OCI-LY3 (cell line): ENCODE results near the gene HDAC3.

Experiments
- H2AFZ ChIP-seq: fragments of 200-600, 300-600 bp; shearing (Covaris generic); 2 replicates; pipeline ENCODE4 v1.6.0; 2014; ENCODE audit warnings: antibody characterized with exemption, low read depth, low read length
- H3K27ac ChIP-seq: fragments of 200-600, 300-600 bp; sonication (generic); 2 replicates; pipeline ENCODE4 v1.5.1; 2014; ENCODE audit warnings: mild to moderate bottlenecking, low read length, moderate library complexity, mixed read lengths
- H3K27me3 ChIP-seq: fragments of 200-600, 300-600 bp; sonication (generic); 2 replicates; pipeline ENCODE4 v1.6.1; 2014; ENCODE audit warnings: low read depth, low read length, mixed read lengths
- H3K36me3 ChIP-seq: fragments of 200-600, 300-600 bp; sonication (generic); replicated peaks from 2 replicates; pipeline ENCODE3; 2014; ENCODE audit warnings: low read depth, low read length, mixed read lengths
- H3K4me1 ChIP-seq: fragments of 300-600, 200-600 bp; sonication (generic); 2 replicates; pipeline ENCODE4 v1.6.1; 2014; ENCODE audit warnings: low read length, mixed read lengths
- H3K4me2 ChIP-seq: fragments of 200-600, 300-600 bp; sonication (generic); 2 replicates; pipeline ENCODE4 v1.6.1; 2014; ENCODE audit warnings: low read length, mixed read lengths
- H3K4me3 ChIP-seq: fragments of 300-600, 200-600 bp; sonication (generic); 2 replicates; pipeline ENCODE4 v1.5.1; 2014; ENCODE audit warnings: antibody characterized with exemption, mild to moderate bottlenecking, low read length, moderate library complexity
- H3K79me2 ChIP-seq: fragments of 300-600, 200-600 bp; shearing (Covaris generic); 2 replicates; pipeline ENCODE4 v1.6.1; 2014; ENCODE audit warnings: mild to moderate bottlenecking, low read length, mixed read lengths
- H3K9ac ChIP-seq: fragments of 300-600, 200-600 bp; shearing (Covaris generic); 2 replicates; pipeline ENCODE4 v1.6.0; 2014; ENCODE audit warnings: mild to moderate bottlenecking, low read length, moderate library complexity
- H3K9me3 ChIP-seq: fragments of 200-600, 300-600 bp; shearing (Covaris generic); 2 replicates; pipeline ENCODE4 v1.6.1; 2014; ENCODE audit warnings: low read length, mixed read lengths; ENCODE audit not compliant: insufficient read depth
- H4K20me1 ChIP-seq: fragments of 200-600, 300-600 bp; sonication (generic); 2 replicates; pipeline ENCODE4 v1.6.1; 2016; ENCODE audit warnings: low read length, mixed read lengths; ENCODE audit not compliant: insufficient read depth
- CTCF ChIP-seq: fragments of 200-600, 300-600 bp; sonication (generic); IDR thresholded peaks from 2 replicates; pipeline ENCODE4 v1.5.1; 2014; ENCODE audit warnings: antibody characterized with exemption, low read length, low read depth
- EZH2phosphoT487 ChIP-seq: fragments of 200-600 bp; shearing (Covaris generic); IDR thresholded peaks from 2 replicates; pipeline ENCODE4 v1.6.1; 2018; ENCODE audit warnings: antibody characterized with exemption, mixed run types, low read depth

The HDAC3 gene

GRCh38 chr5:141681295-141681694 is 44.6 kb upstream of the HDAC3 start:
- Histone ChIP-seq H3K36me3 (no peaks in the 10 kb centered on the region), H3K9me3 (no peaks in the 10 kb centered on the region), H3K4me3 (no peak overlapping the region), H3K4me1 (peaks cover 4% of the 10 kb centered on the region; the same call in 1 of the 2 replicates), H3K27ac (no peak overlapping the region), H3K4me2 (no peak overlapping the region), H4K20me1 (no peaks in the 10 kb centered on the region), H2AFZ (no peak overlapping the region), H3K79me2 (no peaks in the 10 kb centered on the region), H3K27me3 (no peaks in the 10 kb centered on the region), H3K9ac (no peak overlapping the region)
- TF ChIP-seq EZH2phosphoT487: no peak
- TF ChIP-seq CTCF: no peak

GRCh38 chr5:141680751-141681201 is 44.1 kb upstream of the HDAC3 start:
- H3K9me3 ChIP-seq: no peaks in the 10 kb centered on the region
- peaks cover 4% of the 10 kb centered on the region; the same call in 1 of the 2 replicates for H3K4me1 ChIP-seq
- H3K4me2 ChIP-seq: no peak overlapping the region
- H3K36me3 ChIP-seq: no peaks in the 10 kb centered on the region
- H3K27ac ChIP-seq: no peak overlapping the region
- no peak for TF ChIP-seq EZH2phosphoT487
- no peak for TF ChIP-seq CTCF
- no peaks in the 10 kb centered on the region for H3K27me3 ChIP-seq
- H4K20me1 ChIP-seq: no peaks in the 10 kb centered on the region
- no peak overlapping the region for H3K9ac ChIP-seq
- H3K79me2 ChIP-seq: no peaks in the 10 kb centered on the region
- H3K4me3 ChIP-seq: no peak overlapping the region
- H2AFZ ChIP-seq: no peak overlapping the region

GRCh38 chr5:141680178-141680577 is 43.5 kb upstream of the HDAC3 start:
- Histone ChIP-seq H3K27me3 (no peaks in the 10 kb centered on the region), H3K27ac (no peak overlapping the region), H3K4me3 (no peak overlapping the region), H2AFZ (no peak overlapping the region), H3K9me3 (no peaks in the 10 kb centered on the region), H3K79me2 (no peaks in the 10 kb centered on the region), H3K4me2 (no peak overlapping the region), H3K36me3 (no peaks in the 10 kb centered on the region), H3K9ac (no peak overlapping the region), H4K20me1 (no peaks in the 10 kb centered on the region), H3K4me1 (peaks cover 4% of the 10 kb centered on the region; the same call in 1 of the 2 replicates)
- TF ChIP-seq EZH2phosphoT487 (no peak), CTCF (no peak)

GRCh38 chr5:141677415-141677814 is 40.8 kb upstream of the HDAC3 start:
- Histone ChIP-seq H3K27ac (no peak overlapping the region), H3K9me3 (no peaks in the 10 kb centered on the region), H3K4me3 (no peak overlapping the region), H3K4me1 (no peaks in the 10 kb centered on the region), H2AFZ (no peak overlapping the region), H3K79me2 (no peaks in the 10 kb centered on the region), H3K36me3 (no peaks in the 10 kb centered on the region), H3K27me3 (no peaks in the 10 kb centered on the region), H4K20me1 (no peaks in the 10 kb centered on the region), H3K9ac (no peak overlapping the region), H3K4me2 (no peak overlapping the region)
- TF ChIP-seq CTCF (no peak), EZH2phosphoT487 (no peak)
